ENCODE results near the gene NUDT7. TPM values are rescaled to one million over a fixed set of nuclear protein-coding genes. Genes with fewer than 3 reads are reported as not detected.

The NUDT7 gene
- total RNA-seq, 1 donor from 2014 or later: 4.7 TPM

GRCh38 chr16:77686385-77686784 is 35.9 kb upstream of the NUDT7 start:
- Mint-ChIP-seq H3K4me1 (peaks cover 8% of the 10 kb centered on the region), H3K36me3 (ENCODE audit: low read depth) (no peaks in the 10 kb centered on the region), H3K9me3 (no peaks in the 10 kb centered on the region), H3K4me3 (no peak overlapping the region), H3K27ac (ENCODE audit: unreplicated experiment) (no peak overlapping the region), H3K27me3 (ENCODE audit: low read depth) (no peaks in the 10 kb centered on the region)
- DNase-seq (ENCODE audit: low read depth, low spot score): no peak
- TF ChIP-seq CTCF (conservative IDR thresholded peaks at IDR 0.05): no peak

GRCh38 chr16:77689971-77690370 is 32.3 kb upstream of the NUDT7 start:
- Mint-ChIP-seq H3K36me3 (ENCODE audit: low read depth) (no peaks in the 10 kb centered on the region), H3K27ac (ENCODE audit: unreplicated experiment) (no peak overlapping the region), H3K27me3 (ENCODE audit: low read depth) (no peaks in the 10 kb centered on the region), H3K9me3 (no peaks in the 10 kb centered on the region), H3K4me1 (no peaks in the 10 kb centered on the region), H3K4me3 (no peak overlapping the region)
- no peak for DNase-seq (ENCODE audit: low read depth, low spot score)
- no peak for TF ChIP-seq CTCF (conservative IDR thresholded peaks at IDR 0.05)

GRCh38 chr16:77690416-77690815 is 31.9 kb upstream of the NUDT7 start:
- Mint-ChIP-seq H3K4me1 (no peaks in the 10 kb centered on the region), H3K27ac (ENCODE audit: unreplicated experiment) (no peak overlapping the region), H3K36me3 (ENCODE audit: low read depth) (no peaks in the 10 kb centered on the region), H3K4me3 (no peak overlapping the region), H3K27me3 (ENCODE audit: low read depth) (no peaks in the 10 kb centered on the region), H3K9me3 (no peaks in the 10 kb centered on the region)
- DNase-seq (ENCODE audit: low read depth, low spot score): no peak
- TF ChIP-seq CTCF (conservative IDR thresholded peaks at IDR 0.05): no peak

GRCh38 chr16:77692612-77693011 is 29.7 kb upstream of the NUDT7 start:
- Mint-ChIP-seq H3K4me1 (peaks cover 4% of the 10 kb centered on the region), H3K27me3 (ENCODE audit: low read depth) (no peaks in the 10 kb centered on the region), H3K36me3 (ENCODE audit: low read depth) (no peaks in the 10 kb centered on the region), H3K4me3 (no peak overlapping the region), H3K9me3 (no peaks in the 10 kb centered on the region), H3K27ac (ENCODE audit: unreplicated experiment) (no peak overlapping the region)
- TF ChIP-seq CTCF (conservative IDR thresholded peaks at IDR 0.05): no peak
- no peak for DNase-seq (ENCODE audit: low read depth, low spot score)

- Mint-ChIP-seq H3K4me3 (no peak overlapping the region), H3K27ac (ENCODE audit: unreplicated experiment) (no peak overlapping the region), H3K36me3 (ENCODE audit: low read depth) (no peaks in the 10 kb centered on the region), H3K4me1 (peaks cover 4% of the 10 kb centered on the region), H3K9me3 (no peaks in the 10 kb centered on the region), H3K27me3 (ENCODE audit: low read depth) (no peaks in the 10 kb centered on the region)
- no peak for DNase-seq (ENCODE audit: low read depth, low spot score)
- TF ChIP-seq CTCF (conservative IDR thresholded peaks at IDR 0.05): no peak
Measured at GRCh38 chr16:77696149-77696548, 26.2 kb upstream of the NUDT7 start.

GRCh38 chr16:77700846-77701245 is 21.5 kb upstream of the NUDT7 start:
- DNase-seq (ENCODE audit: low read depth, low spot score): no peak
- Mint-ChIP-seq H3K36me3 (ENCODE audit: low read depth) (no peaks in the 10 kb centered on the region), H3K4me1 (peaks cover 4% of the 10 kb centered on the region), H3K27me3 (ENCODE audit: low read depth) (no peaks in the 10 kb centered on the region), H3K9me3 (no peaks in the 10 kb centered on the region), H3K27ac (ENCODE audit: unreplicated experiment) (no peak overlapping the region), H3K4me3 (no peak overlapping the region)
- no peak for TF ChIP-seq CTCF (conservative IDR thresholded peaks at IDR 0.05)

Data from neural crest cell (in vitro differentiated cells).